Activated naive CD8-positive, alpha-beta T cell (primary cell): ENCODE results near the gene BTF3.
"Not testable (repeated sequence)": the region's sequence is repeated elsewhere in the genome, so short reads cannot be mapped to it uniquely, and the experiment has no call there.

ENCODE experiments used
- H3K27ac Mint-ChIP-seq: one replicate; pipeline ENCODE4 v1.8.0; 2021; ENCODE audit warnings: mixed read lengths
- H3K27me3 Mint-ChIP-seq: one replicate; pipeline ENCODE4 v1.8.0; 2021; ENCODE audit warnings: mixed read lengths
- H3K36me3 Mint-ChIP-seq: one replicate; pipeline ENCODE4 v1.8.0; 2021; ENCODE audit warnings: mixed read lengths
- H3K4me1 Mint-ChIP-seq: one replicate; pipeline ENCODE4 v1.8.0; 2021; ENCODE audit warnings: low read depth, mixed read lengths
- H3K4me3 Mint-ChIP-seq: one replicate; pipeline ENCODE4 v1.8.0; 2021; ENCODE audit warnings: mild to moderate bottlenecking, mixed read lengths
- H3K9me3 Mint-ChIP-seq: one replicate; pipeline ENCODE4 v1.8.0; 2021; ENCODE audit warnings: low read depth, mixed read lengths

Gene BTF3

DNA sequence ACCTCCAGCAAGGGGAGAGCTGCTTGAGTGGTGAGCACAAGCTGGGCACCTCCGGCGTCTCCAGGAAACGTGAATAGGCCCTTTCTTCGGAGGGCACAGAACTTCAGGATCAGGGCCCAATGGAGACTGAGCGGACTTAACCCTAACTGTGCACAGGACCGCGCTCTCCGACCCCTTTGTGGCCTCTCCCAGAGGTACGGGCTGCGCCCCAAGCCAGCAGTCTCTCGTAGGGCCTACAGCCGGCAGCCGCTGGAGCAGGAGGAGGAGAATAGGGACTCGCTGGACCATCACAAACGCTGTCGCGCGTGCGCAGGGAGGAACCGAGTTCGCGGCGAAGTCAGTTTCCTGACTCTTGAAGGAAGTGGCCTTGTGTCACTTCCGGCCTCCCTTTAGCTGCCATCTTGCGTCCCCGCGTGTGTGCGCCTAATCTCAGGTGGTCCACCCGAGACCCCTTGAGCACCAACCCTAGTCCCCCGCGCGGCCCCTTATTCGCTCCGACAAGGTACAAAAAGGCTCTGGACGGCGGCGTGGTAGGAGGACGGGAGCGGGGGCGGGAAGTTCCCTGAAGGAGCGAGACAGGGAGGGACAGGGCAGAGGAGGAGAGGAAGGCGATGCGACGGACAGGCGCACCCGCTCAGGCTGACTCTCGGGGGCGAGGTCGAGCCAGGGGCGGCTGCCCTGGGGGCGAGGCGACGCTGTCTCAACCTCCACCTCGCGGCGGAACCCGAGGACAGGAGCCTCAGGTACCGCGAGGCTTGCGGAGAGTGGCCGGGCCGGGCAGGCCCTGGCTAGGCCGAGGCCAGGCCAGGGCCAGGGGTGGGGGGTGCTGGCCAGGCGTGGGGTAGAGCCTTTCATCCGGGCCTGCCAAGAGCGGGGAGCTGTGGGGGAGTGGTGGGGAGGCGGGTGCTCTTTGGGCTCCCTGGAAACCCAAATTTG is at the start of gene BTF3:
Gene BTF3 (plus strand): TSS at position 386 of the 936 bp plus-strand sequence. CDS start 226 bp downstream, at position 612.
- Mint-ChIP-seq H3K4me1 (peaks cover 42% of the 10 kb centered on the region), H3K27me3 (peaks cover 6% of the 10 kb centered on the region), H3K4me3 (peak within 1 kb of the TSS; percentile 97), H3K9me3 (no peaks in the 10 kb centered on the region), H3K27ac (peak within 1 kb of the TSS; percentile 99), H3K36me3 (peaks cover 19% of the 10 kb centered on the region)

DNA sequence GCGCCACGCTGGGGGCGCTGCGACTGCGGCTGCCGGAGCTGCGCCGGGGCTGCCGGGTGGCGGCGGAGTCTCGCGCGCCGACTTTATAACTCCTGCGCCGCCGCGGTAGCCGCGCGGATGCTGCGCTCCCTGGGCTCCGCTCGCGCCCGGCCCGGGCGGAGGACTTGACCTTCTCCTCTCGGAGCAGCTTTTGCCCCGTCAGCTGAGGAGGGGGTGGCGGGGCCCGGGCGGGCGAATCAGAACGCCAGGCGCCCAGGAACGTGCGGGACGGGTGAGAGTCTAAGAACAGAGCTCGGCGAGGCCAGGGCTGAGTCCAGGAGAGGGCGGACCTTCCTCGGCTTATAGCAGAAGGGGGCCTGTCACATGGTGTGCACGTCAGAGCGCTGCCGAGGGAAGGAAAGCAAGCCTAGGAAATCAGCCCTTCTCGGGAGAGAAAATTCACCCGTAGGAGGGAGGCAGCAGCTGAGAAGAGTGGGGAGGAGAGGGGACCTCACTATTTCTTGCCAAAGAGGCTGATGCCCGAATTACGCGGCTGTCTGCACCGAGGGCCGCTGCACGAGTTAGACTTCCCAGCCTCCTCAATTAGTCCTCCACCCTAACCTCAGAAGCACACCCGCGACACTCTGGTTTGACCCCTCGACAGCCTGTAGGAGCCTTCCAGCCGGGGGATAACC is 49.6 kb upstream of the BTF3 start, which contains the start of gene FOXD1:
Gene FOXD1 (minus strand): TSS at position 315 of the 674 bp plus-strand sequence. CDS start 415 bp downstream, outside the sequence.
- H3K27ac Mint-ChIP-seq, result no peak within 1 kb of the TSS
- H3K9me3 Mint-ChIP-seq, result no peaks in the 10 kb centered on the region
- H3K27me3 Mint-ChIP-seq, result peaks cover 53% of the 10 kb centered on the region
- H3K4me3 Mint-ChIP-seq, result peak within 1 kb of the TSS; percentile 86
- H3K4me1 Mint-ChIP-seq, result peaks cover 17% of the 10 kb centered on the region
- peaks cover 2% of the 10 kb centered on the region for H3K36me3 Mint-ChIP-seq

DNA sequence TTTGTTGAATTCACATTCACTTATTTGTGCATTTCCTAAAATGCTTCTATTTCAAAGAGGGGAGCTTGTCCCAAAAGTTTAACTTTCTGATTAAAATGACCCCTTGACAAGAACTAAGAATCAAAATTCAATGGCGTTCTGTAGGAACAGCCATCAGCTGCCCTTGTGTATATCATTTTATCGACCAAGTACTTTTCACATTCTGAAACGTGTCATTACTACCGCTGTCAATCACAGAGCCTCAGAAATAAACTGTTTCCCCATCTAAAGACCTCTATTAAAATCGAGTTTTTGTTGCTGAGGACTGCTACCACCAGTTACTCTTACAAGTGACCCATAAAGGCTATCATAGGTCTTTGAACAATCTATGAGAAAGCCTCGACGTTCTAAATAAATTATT is 48.1 kb upstream of the BTF3 start:
- H3K4me3 Mint-ChIP-seq, result peak overlapping the region; percentile 23
- peaks cover 50% of the 10 kb centered on the region for H3K27me3 Mint-ChIP-seq
- H3K9me3 Mint-ChIP-seq, result no peaks in the 10 kb centered on the region
- peaks cover 2% of the 10 kb centered on the region for H3K36me3 Mint-ChIP-seq
- H3K4me1 Mint-ChIP-seq, result peaks cover 13% of the 10 kb centered on the region
- no peak overlapping the region for H3K27ac Mint-ChIP-seq

DNA sequence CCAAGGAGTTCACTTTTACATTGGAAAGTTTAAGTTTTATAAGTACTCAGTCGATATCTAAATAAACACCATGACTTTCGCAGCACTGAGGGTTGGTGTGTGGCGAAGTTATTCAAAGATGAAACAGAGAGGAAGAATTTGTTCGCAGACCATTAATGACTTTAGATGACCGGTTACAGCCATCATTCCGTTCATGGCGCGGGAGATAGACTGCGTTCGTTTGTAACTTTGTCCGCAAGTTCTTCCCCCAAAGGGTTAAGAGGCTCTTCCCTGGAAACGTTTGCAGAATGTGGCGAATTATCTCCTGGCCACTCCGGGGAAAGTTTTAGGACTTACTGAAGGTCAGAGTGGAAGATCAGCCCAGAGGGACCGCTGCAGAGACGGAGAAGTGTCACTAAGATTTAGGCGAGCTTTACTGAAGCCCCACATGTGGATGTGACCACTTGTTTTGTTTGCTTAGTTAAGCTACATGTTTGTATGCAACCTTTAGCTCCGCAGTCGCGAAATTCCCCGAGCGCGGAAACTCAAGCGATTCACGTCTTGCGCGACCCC is 47.5 kb upstream of the BTF3 start:
- Mint-ChIP-seq H3K9me3 (no peaks in the 10 kb centered on the region), H3K27ac (no peak overlapping the region), H3K4me3 (no peak overlapping the region), H3K4me1 (peaks cover 13% of the 10 kb centered on the region), H3K36me3 (peaks cover 2% of the 10 kb centered on the region), H3K27me3 (peaks cover 49% of the 10 kb centered on the region)

DNA sequence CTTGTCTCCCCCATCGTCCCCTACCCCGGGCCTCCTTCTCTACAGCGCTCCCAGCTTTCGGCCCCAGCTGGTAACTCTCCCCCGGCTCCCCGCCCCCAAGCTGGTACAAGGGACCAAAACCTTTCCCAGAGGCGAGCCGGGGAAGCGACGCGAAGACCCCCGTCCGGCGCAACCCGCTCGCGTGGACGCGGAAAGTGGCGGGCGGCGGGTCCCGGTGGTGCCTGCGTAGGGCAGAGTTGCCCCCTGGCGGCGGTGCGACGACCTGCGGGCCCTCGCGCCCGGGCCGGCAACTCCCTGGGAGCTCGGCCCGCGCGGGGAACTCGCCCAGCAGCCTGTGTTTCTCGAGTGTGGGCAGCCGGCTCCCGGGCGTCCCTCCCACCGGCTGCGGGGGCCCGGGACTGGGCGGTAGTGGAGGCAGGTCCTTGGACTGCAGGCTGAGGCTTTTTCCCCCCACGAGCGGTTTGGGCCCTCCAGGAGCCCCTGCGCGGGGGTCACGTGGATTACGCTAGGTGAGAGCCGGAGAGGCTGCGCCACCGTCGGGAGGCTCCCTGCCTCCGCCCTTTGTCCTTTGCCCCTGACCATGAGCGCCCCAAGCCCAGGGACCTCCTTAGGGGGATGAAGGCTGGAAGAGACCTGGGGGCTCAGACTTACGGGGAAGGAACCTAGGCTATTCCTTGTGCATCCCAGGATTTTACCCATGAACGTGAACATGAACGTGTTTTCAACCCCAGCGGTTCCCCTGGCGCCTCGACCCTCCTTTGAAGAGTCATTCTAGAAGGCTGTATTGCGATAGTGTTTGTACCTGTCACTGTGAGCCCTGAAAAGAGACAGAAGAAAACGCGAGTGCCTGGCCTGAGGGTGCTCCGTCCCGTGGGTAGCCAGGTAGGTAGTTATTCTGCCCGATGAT is 46.8 kb upstream of the BTF3 start:
- Mint-ChIP-seq H3K36me3 (peaks cover 2% of the 10 kb centered on the region), H3K9me3 (no peaks in the 10 kb centered on the region), H3K4me3 (no peak overlapping the region), H3K27me3 (peaks cover 52% of the 10 kb centered on the region), H3K4me1 (peaks cover 13% of the 10 kb centered on the region), H3K27ac (no peak overlapping the region)

DNA sequence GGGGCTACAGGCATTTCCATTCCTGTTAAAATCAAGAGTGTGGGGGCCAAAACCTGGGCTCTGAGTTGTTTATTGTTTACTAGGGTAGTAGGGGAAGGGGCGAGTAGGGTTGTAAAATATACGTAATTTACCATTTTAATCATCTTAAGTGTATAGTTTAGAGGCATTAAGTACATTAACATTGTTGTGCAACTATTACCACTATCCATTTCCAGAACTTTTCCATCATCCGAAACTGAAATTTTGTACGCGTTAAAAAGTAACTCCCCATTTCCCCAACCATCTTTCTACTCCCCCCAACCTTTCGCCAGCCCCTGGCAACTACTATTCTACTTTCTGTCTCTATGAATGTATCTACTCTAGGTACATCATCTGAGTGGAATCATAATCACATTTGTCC is 46.0 kb upstream of the BTF3 start:
- Mint-ChIP-seq H3K27ac (no peak overlapping the region), H3K27me3 (peaks cover 51% of the 10 kb centered on the region), H3K4me3 (no peak overlapping the region), H3K9me3 (no peaks in the 10 kb centered on the region), H3K36me3 (peaks cover 2% of the 10 kb centered on the region), H3K4me1 (peaks cover 13% of the 10 kb centered on the region)

DNA sequence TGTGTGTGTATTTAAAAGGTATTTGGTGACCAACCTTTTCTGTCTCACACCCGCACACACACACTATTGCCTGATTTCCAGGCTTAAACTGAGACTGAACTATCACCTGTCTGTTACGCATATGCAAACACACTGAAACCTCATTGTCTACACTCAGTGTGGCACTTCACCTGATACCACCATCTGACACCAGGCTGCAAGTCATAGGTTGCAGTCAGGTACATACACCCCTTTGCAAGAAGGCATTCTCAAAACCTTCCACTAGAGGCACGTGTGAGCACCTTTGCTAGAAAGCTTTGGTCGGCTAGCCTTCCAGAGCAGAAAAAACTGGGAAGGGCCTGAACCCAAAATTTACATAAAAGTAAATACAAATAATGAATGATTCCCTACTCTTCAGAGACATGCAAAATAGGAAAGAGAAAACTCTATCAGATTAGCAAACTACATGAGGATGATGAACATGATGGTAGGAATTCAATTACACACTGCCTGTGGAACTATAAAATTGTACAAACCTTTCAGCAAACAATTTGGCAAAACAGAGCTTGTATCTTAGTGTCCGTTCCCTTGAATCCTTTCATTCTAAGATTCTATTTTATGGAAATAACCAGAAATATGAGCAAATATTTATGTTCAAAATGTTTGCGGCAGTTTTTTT is 43.7 kb upstream of the BTF3 start:
- Mint-ChIP-seq H3K27ac (no peak overlapping the region), H3K4me3 (no peak overlapping the region), H3K27me3 (peaks cover 49% of the 10 kb centered on the region), H3K36me3 (peaks cover 2% of the 10 kb centered on the region), H3K4me1 (peaks cover 5% of the 10 kb centered on the region), H3K9me3 (no peaks in the 10 kb centered on the region)

DNA sequence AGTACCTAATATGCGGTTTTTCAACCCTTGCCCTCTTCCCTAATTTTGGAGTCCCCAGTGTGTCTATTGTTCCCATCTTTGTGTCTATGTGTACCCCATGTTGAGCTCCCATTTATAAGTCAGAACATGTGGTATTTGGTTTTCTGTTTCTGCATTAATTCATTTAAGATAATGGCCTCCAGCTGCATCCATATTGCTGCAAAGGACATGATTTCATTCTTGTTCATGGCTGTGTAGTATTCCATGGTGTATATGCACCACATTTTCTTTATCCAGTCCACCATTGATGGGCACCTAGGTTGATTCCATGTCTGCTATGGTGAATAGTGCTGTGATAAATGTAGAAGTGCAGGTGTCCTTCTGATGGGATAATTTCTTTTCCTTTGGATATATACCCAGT is 41.8 kb upstream of the BTF3 start:
- H3K4me3 Mint-ChIP-seq, H3K27ac Mint-ChIP-seq, H3K4me1 Mint-ChIP-seq, H3K36me3 Mint-ChIP-seq, H3K9me3 Mint-ChIP-seq: not testable (repeated sequence)
- H3K27me3 Mint-ChIP-seq, result peaks cover 42% of the 10 kb centered on the region

DNA sequence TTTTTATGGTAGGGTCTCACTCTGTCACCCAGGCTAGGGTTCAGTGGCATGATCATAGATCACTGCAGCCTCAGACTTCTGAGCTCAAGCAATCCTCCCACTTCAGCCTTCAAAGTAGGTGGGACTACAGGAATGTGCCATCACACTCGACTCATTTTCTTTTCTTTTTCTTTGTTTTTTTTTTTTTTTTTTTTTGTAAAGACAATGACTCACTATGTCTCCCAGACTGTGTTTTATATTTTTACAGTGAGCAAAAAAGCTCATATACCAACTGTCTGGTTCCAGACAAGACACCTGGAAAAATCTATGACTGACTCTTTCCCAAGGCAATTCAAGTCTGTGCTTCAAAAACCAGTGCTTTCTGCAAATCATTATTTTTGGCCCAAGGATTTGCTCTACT is 38.9 kb upstream of the BTF3 start:
- H3K9me3 Mint-ChIP-seq, result no peaks in the 10 kb centered on the region
- no peaks in the 10 kb centered on the region for H3K4me1 Mint-ChIP-seq
- peaks cover 27% of the 10 kb centered on the region for H3K27me3 Mint-ChIP-seq
- no peak overlapping the region for H3K4me3 Mint-ChIP-seq
- no peaks in the 10 kb centered on the region for H3K36me3 Mint-ChIP-seq
- no peak overlapping the region for H3K27ac Mint-ChIP-seq

DNA sequence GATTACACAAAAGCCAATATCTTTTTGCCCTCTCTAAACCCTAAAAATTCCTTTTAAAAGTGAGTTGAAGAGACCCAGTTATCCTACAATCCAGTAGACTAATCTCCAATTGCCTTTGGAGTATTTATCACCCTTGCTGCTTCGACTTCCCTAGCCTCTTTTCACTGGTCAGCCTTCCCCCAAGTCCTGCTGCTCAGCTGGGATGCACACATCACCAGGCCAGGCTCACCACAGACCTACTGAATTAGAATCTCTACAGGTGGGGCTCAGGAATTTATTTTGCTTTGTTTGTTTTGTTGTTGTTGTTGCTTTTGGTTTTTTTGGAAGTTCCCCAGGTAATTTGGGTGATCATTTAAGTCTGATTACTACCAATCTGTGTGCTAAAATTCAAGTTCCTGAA is 38.1 kb upstream of the BTF3 start:
- no peak overlapping the region for H3K27ac Mint-ChIP-seq
- H3K36me3 Mint-ChIP-seq, result no peaks in the 10 kb centered on the region
- H3K4me3 Mint-ChIP-seq, result no peak overlapping the region
- H3K4me1 Mint-ChIP-seq, result no peaks in the 10 kb centered on the region
- no peaks in the 10 kb centered on the region for H3K9me3 Mint-ChIP-seq
- H3K27me3 Mint-ChIP-seq, result peaks cover 23% of the 10 kb centered on the region

DNA sequence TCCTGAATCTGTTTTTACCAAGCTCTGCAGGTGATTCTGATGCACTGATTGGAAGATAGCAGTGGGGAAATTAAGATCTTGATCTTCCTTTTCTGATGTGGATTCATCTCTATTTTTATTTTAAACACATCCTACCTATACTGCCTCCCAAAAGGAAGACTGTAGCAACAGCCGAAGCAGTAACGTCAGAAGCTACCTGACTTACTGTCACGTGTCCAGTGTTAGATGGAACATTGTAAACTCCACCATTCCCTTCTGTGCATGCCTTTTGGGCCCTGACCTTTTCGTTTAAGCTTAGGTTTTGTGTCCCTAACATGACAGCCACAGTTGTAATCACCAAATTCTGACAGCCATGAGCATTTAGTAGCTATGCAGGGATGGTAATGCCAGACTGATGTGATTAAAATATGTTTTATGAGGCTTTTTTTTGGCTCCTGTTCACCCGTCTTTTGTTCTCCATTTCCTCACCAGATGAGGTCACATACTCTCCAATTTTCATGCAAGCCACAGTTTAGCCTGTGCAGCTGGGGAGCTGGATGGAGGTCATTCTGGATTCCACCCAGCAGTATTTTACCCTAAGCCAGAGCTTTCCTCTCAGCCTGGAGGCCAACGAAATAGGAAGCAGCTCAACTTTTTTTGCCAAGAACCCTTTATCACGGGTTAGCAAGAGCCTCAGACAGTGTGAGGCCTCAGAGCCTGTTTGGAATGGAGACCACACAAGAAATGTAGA is 34.1 kb upstream of the BTF3 start:
- Mint-ChIP-seq H3K36me3 (no peaks in the 10 kb centered on the region), H3K4me3 (no peak overlapping the region), H3K9me3 (no peaks in the 10 kb centered on the region), H3K27me3 (peaks cover 15% of the 10 kb centered on the region), H3K4me1 (no peaks in the 10 kb centered on the region), H3K27ac (no peak overlapping the region)

DNA sequence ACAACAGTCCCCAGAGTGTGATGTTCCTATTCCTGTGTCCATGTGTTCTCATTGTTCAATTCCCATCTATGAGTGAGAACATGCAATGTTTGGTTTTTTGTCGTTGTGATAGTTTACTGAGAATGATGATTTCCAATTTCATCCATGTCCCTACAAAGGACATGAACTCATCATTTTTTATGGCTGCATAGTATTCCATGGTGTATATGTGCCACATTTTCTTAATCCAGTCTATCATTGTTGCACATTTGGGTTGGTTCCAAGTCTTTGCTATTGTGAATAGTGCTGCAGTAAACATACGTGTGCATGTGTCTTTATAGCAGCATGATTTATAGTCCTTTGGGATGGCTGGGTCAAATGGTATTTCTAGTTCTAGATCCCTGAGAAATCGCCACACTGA is 29.6 kb upstream of the BTF3 start:
- H3K36me3 Mint-ChIP-seq, H3K4me1 Mint-ChIP-seq, H3K4me3 Mint-ChIP-seq, H3K27ac Mint-ChIP-seq, H3K27me3 Mint-ChIP-seq, H3K9me3 Mint-ChIP-seq: not testable (repeated sequence)

DNA sequence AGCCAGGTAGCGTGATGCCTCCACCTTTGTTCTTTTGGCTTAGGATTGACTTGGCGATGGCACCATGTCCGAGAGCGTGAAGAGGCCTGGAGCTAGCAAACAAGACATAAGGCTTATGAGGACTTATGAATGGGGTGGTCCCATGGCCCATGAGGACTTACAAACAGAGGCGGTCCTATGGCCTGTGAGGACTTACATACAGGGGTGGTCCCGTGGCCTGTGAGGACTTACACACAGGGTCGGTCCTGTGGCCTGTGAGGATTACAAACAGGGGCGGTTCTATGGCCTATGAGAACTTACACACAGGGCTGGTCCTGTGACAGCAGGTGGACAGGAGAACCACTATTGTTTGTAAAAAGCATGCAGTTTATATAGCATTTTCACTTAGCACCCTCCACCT is 28.4 kb upstream of the BTF3 start:
- H3K9me3 Mint-ChIP-seq, result no peaks in the 10 kb centered on the region
- peaks cover 6% of the 10 kb centered on the region for H3K27me3 Mint-ChIP-seq
- H3K27ac Mint-ChIP-seq, result no peak overlapping the region
- H3K4me3 Mint-ChIP-seq, result no peak overlapping the region
- peaks cover 2% of the 10 kb centered on the region for H3K36me3 Mint-ChIP-seq
- H3K4me1 Mint-ChIP-seq, result no peaks in the 10 kb centered on the region
